Measurements from ENCODE around the gene ATG101.

Gene ATG101

DNA sequence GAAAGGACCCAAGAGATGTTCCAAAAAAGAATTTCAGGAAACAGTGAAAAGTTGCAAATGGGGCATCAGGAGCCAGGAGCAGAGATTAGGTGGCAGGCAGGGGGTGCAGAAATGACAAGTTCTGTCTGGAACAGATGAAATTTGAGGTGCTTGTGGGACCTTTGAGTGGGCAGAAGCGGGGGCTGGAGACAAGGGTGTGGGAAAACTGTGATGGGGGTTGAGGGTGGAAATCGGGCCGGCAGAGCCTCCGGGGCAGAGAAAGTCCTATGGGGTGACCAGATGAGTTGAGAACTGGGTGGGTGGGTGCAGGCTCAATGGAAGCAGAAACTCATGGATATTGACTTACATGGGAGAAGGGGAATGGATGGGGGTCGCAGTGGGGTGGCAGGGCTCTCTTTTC is 20.1 kb upstream of the ATG101 start:
- TF ChIP-seq, protein P1, sequence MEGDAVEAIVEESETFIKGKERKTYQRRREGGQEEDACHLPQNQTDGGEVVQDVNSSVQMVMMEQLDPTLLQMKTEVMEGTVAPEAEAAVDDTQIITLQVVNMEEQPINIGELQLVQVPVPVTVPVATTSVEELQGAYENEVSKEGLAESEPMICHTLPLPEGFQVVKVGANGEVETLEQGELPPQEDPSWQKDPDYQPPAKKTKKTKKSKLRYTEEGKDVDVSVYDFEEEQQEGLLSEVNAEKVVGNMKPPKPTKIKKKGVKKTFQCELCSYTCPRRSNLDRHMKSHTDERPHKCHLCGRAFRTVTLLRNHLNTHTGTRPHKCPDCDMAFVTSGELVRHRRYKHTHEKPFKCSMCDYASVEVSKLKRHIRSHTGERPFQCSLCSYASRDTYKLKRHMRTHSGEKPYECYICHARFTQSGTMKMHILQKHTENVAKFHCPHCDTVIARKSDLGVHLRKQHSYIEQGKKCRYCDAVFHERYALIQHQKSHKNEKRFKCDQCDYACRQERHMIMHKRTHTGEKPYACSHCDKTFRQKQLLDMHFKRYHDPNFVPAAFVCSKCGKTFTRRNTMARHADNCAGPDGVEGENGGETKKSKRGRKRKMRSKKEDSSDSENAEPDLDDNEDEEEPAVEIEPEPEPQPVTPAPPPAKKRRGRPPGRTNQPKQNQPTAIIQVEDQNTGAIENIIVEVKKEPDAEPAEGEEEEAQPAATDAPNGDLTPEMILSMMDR (IDR thresholded peaks at IDR 0.05; ENCODE audit: insufficient read depth, low read depth, low read length, missing control alignments) = no peak
- peak overlapping the region; percentile 90; the same call in 1 of the 2 replicates for H3K4me3 ChIP-seq (ENCODE audit: low read depth, low read length)
- DNase-seq (ENCODE audit: low read depth) = no peak

DNA sequence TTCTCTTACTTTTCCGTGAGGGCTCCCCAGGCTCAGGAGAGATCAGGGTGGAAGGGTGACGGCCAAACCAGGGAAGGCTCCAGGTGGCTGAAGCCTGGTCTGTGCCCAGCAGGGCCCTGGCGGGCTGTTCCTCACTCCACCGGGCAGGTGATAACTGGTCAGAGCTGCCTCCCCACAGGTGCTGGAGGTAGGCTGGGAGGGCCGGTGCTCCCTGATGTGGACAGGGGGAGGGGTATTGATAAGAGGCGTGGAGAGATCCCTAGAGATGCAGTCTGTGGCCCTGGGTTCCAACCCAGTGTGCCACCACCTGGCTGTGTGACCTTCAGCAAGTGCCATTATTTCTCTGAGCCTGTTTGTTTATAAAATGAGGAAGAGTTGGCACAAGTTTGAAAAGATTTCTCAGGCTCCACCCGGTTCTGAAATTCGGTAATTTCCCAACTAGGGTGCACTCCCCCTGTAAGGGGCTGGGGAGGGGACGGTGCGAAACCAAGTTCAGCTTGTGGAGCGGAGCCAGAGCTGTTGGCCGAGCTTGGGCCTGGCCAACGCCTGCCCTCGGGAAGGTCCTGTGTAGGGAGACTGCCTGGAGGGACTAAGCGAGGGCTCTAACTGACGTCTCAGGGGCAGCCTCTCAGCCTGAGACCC is 19.5 kb upstream of the ATG101 start:
- DNase-seq (ENCODE audit: low read depth) = peak; percentile 30
- peak overlapping the region; percentile 90 for H3K4me3 ChIP-seq (ENCODE audit: low read depth, low read length)

DNA sequence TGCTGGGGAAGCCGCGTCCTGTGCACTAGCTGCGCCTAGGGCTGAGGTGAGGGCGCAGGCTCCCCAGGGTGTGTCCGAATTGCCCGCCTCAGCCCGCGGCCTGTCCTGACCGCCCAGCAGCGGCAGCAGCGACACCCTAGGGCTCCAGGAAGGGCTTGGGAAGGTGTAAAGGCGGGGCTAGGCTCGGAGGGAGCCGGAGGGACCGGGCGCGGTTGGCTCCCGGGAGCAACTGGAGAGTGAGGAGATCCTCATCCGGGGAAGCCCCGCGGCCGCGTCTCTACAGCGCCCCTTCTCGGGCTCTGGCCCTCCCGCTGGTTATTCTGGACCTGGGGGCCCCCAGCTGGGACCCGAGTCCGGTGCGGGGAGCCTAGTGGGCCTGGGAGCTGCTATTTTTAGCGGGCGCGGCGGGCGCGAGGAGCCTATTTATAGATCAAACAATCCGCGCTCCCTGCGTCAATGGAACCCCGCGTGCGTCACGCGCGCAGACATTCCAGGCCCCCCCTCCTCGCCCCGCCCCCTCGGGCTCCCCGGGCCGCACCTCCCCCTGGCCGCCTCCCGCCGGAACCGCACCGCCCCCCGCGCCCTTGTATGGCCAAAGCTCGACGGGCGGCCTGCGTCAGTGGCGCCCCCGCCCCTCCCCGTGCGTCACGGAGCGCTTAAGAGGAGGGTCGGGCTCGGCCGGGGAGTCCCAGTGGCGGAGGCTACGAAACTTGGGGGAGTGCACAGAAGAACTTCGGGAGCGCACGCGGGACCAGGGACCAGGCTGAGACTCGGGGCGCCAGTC is 18.8 kb upstream of the ATG101 start, which contains the start of gene NR4A1:
Gene NR4A1 (plus strand): TSS at position 685 of the 784 bp plus-strand sequence. CDS start 2,887 bp downstream, outside the sequence.
- TF ChIP-seq, protein P1 (IDR thresholded peaks at IDR 0.05; ENCODE audit: insufficient read depth, low read depth, low read length, missing control alignments) = peak; percentile 12
- peak; percentile 91 for DNase-seq (ENCODE audit: low read depth)
- H3K4me3 ChIP-seq (ENCODE audit: low read depth, low read length) = peak within 1 kb of the TSS; percentile 90

More for the DNA sequence above, 19.5 kb upstream of the ATG101 start:
- TF ChIP-seq, protein P1 (IDR thresholded peaks at IDR 0.05; ENCODE audit: insufficient read depth, low read depth, low read length, missing control alignments) = no peak

DNA sequence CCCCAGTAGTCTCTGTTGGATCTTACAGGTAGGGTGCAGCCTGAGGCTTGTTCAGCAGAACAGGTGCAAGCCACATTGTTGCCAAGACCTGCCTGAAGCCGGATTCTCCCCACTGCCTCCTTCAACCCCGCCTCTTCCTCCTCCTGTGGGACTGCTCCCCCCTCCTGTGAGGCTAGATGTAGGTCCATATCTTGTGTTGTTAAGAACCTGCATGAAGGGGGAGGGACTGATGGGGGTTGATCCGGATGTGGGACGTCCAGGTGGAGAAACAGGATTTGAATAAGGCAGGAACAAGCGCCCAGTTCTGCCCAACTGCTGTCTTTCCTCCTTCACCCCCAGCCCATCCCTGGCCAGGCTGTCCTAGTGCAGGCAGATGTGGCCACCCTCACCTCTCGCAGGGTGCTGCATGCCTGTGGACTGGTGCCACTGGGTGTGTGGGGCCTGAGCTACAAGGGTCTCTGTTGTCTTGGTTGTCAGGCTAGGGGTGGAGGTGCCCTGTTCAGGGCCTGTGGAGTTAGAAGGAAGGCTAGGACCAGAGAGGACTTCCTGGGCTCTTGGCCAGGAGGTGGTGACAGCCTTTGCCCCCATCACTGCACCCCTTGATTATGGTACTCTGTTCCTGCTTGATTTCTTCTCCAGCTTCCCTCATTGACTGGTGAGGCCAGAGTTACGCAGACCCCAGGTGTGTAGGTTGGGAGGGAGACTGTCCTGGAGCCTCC is 17.2 kb upstream of the ATG101 start:
- DNase-seq (ENCODE audit: low read depth) = peak; percentile 21
- peak overlapping the region; percentile 90 for H3K4me3 ChIP-seq (ENCODE audit: low read depth, low read length)
- TF ChIP-seq, protein P1 (IDR thresholded peaks at IDR 0.05; ENCODE audit: insufficient read depth, low read depth, low read length, missing control alignments) = no peak

DNA sequence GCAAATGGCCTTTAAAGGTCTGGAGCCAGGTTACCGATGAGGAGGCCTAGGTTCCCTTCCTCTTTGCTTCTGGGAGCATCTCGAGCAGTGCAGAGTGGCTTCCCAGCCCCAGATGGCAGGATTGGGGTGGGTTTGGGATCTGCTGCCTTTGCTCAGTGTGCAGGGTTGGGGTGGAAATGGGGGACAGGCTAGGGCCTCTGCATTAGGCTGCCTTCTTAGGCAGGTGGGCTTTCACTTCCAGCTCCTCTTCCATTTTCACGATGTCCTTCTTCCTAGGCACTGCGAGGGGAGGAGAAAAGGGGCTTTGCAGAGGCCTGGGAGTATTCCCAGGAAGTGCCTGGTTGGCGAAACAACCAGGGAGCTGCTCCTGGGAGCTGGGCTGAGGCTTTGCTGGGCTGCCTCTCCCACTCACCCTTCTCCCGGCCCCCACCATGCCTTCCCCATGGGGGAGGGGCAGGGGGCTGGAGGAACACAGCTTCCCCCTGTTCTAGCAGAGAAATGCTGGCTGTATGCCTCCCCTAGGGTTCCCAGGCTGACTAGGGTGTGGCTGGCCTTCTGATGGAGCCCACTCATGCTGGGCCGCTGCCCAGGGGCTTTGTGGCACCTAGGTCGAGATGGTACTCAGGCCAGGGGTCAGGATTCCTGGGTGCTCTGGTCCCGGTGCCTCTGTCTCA is 16.1 kb upstream of the ATG101 start:
- TF ChIP-seq, protein P1 (IDR thresholded peaks at IDR 0.05; ENCODE audit: insufficient read depth, low read depth, low read length, missing control alignments) = no peak
- DNase-seq (ENCODE audit: low read depth) = no peak

DNA sequence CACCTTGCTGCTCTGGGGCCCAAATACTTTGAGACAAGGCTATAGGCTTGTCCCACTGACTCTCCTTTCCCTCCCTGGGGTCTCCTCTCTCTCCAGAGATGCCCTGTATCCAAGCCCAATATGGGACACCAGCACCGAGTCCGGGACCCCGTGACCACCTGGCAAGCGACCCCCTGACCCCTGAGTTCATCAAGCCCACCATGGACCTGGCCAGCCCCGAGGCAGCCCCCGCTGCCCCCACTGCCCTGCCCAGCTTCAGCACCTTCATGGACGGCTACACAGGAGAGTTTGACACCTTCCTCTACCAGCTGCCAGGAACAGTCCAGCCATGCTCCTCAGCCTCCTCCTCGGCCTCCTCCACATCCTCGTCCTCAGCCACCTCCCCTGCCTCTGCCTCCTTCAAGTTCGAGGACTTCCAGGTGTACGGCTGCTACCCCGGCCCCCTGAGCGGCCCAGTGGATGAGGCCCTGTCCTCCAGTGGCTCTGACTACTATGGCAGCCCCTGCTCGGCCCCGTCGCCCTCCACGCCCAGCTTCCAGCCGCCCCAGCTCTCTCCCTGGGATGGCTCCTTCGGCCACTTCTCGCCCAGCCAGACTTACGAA is 15.4 kb upstream of the ATG101 start:
- DNase-seq (ENCODE audit: low read depth) = no peak
- no peak overlapping the region for H3K4me3 ChIP-seq (ENCODE audit: low read depth, low read length)
- TF ChIP-seq, protein P1 (IDR thresholded peaks at IDR 0.05; ENCODE audit: insufficient read depth, low read depth, low read length, missing control alignments) = no peak

More for the DNA sequence above, 16.1 kb upstream of the ATG101 start:
- H3K4me3 ChIP-seq (ENCODE audit: low read depth, low read length) = no peak overlapping the region
